Measurements from ENCODE around the gene FOXO4. TPM values are rescaled to one million over a fixed set of nuclear protein-coding genes. Genes with fewer than 3 reads are reported as not detected.

The FOXO4 gene
- total RNA-seq, 4 donors from 2014 or later, result 35.2 to 48.0 (median 41.8) TPM

DNA sequence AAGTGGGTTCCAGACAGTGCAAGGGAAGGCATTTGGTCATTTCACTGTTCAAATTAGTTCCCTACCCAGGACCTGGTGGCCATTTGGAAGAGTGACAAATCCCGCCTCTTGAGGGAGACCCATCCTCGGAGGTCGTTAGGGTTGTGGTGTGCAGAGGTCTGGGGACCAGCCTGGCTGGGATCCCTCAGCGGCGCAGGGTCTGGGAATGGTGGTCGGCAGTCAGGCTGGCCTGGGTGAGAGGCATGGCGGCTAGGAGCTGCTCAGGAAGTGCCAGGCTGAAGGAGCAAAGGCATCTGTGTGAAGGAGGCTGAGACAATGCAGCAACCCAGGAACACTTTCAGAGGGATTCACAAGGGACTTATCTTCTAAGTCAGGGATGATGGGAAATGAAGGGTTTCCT is 55.7 kb downstream of the FOXO4 start:
- H3K27me3 ChIP-seq, result no peaks in the 10 kb centered on the region
- DNase-seq, result no peak

More for the DNA sequence above, 55.7 kb downstream of the FOXO4 start:
- intact Hi-C loops (cut with DNase I; ENCODE audit: low total_unique reads), result no loop called here
- TF ChIP-seq, protein P1, sequence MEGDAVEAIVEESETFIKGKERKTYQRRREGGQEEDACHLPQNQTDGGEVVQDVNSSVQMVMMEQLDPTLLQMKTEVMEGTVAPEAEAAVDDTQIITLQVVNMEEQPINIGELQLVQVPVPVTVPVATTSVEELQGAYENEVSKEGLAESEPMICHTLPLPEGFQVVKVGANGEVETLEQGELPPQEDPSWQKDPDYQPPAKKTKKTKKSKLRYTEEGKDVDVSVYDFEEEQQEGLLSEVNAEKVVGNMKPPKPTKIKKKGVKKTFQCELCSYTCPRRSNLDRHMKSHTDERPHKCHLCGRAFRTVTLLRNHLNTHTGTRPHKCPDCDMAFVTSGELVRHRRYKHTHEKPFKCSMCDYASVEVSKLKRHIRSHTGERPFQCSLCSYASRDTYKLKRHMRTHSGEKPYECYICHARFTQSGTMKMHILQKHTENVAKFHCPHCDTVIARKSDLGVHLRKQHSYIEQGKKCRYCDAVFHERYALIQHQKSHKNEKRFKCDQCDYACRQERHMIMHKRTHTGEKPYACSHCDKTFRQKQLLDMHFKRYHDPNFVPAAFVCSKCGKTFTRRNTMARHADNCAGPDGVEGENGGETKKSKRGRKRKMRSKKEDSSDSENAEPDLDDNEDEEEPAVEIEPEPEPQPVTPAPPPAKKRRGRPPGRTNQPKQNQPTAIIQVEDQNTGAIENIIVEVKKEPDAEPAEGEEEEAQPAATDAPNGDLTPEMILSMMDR (IDR thresholded peaks at IDR 0.05 in 4 of 5, conservative IDR thresholded peaks at IDR 0.05 in 1 of 5), result no peak
- TF ChIP-seq POLR2A (IDR thresholded peaks at IDR 0.05), result no peak
- in situ Hi-C loops (cut with MboI; ENCODE audit: low sequenced_read_pairs in 4 of 4), result loop anchor here in 1 of 4 donors (25.0 kb wide), 1 partner anchor 164 kb away; no protein-coding TSS in a partner anchor
- no peaks in the 10 kb centered on the region for H3K36me3 ChIP-seq
- H3K4me1 ChIP-seq, result peaks cover 0 to 3% of the 10 kb centered on the region in 2 donors
- H3K9me3 ChIP-seq, result no peaks in the 10 kb centered on the region
- H3K4me3 ChIP-seq, result no peak overlapping the region
- ATAC-seq, result no peak
- H3K27ac ChIP-seq, result no peak overlapping the region

Other genes with a start within 250 kb of the FOXO4 start
- gene TEX11, start 187.1 kb upstream of the FOXO4 start, total RNA-seq, result not detected
- gene SLC7A3, start 164.8 kb upstream of the FOXO4 start, total RNA-seq, result not detected
- gene SNX12, start 27.5 kb upstream of the FOXO4 start, total RNA-seq, result 10 to 100 TPM; 31.7 to 66.9 (median 43.4) TPM
- gene CXorf65, start 10.9 kb downstream of the FOXO4 start, total RNA-seq, result not detected
- 1 to 10 TPM in 2 of 4 donors, under 1 TPM in 1, not detected in 1; 0.78 to 3.6 (median 1.3) TPM for gene IL2RG, start 15.7 kb downstream of the FOXO4 start, total RNA-seq
- 10 to 100 TPM; 11.8 to 25.5 (median 17.4) TPM for gene MED12, start 22.7 kb downstream of the FOXO4 start, total RNA-seq
- under 1 TPM in 3 of 4 donors, not detected in 1; 0.31 to 0.39 (median 0.31) TPM for gene NLGN3, start 49.0 kb downstream of the FOXO4 start, total RNA-seq
- gene GJB1, start 127.4 kb downstream of the FOXO4 start, total RNA-seq, result under 1 TPM in 2 of 4 donors, not detected in 2; 0.24 to 0.80 TPM
- gene ZMYM3, start 158.3 kb downstream of the FOXO4 start, total RNA-seq, result 10 to 100 TPM in 1 of 4 donors, 1 to 10 TPM in 3; 7.1 to 10.2 (median 8.9) TPM
- gene NONO, start 187.8 kb downstream of the FOXO4 start, total RNA-seq, result 100 to 1,000 TPM in 1 of 4 donors, 10 to 100 TPM in 3; 90.5 to 101 (median 92.9) TPM
- gene ITGB1BP2, start 205.9 kb downstream of the FOXO4 start, total RNA-seq, result 10 to 100 TPM in 1 of 4 donors, 1 to 10 TPM in 3; 2.4 to 17.1 (median 5.4) TPM